ENCODE measurements around the gene FOXR1.
"Not testable (repeated sequence)": the region's sequence is repeated elsewhere in the genome, so short reads cannot be mapped to it uniquely, and the experiment has no call there.

The FOXR1 gene

GRCh38 chr11:118947091-118947490 is 24.5 kb upstream of the FOXR1 start:
- no peak for DNase-seq (ENCODE audit: low read depth in 3 of 3)

GRCh38 chr11:118948000-118948399 is 23.6 kb upstream of the FOXR1 start:
- no peak for DNase-seq (ENCODE audit: low read depth in 3 of 3)

GRCh38 chr11:118953265-118953664 is 18.3 kb upstream of the FOXR1 start:
- no peak for DNase-seq (ENCODE audit: low read depth in 3 of 3)

- DNase-seq (ENCODE audit: low read depth in 3 of 3): not testable (repeated sequence)
Observed at GRCh38 chr11:118953976-118954375, 17.6 kb upstream of the FOXR1 start.

GRCh38 chr11:118956094-118956846 is 15.3 kb upstream of the FOXR1 start, which contains the start of gene UPK2:
Gene UPK2 (plus strand): TSS chr11:118956298. CDS start chr11:118956351, 53 bp downstream.
- peak; percentile 79 to 89 (median 82) for DNase-seq (ENCODE audit: low read depth in 3 of 3)

- DNase-seq (ENCODE audit: low read depth in 3 of 3): no peak
Observed at GRCh38 chr11:118956847-118957469, 14.6 kb upstream of the FOXR1 start.

- no peak for DNase-seq (ENCODE audit: low read depth in 3 of 3)
Observed at GRCh38 chr11:118957549-118957948, 14.0 kb upstream of the FOXR1 start.

- no peak for DNase-seq (ENCODE audit: low read depth in 3 of 3)
Observed at GRCh38 chr11:118957968-118958367, 13.6 kb upstream of the FOXR1 start.

GRCh38 chr11:118958577-118958976 is 13.0 kb upstream of the FOXR1 start:
- DNase-seq (ENCODE audit: low read depth in 3 of 3): no peak

GRCh38 chr11:118961189-118961588 is 10.4 kb upstream of the FOXR1 start:
- DNase-seq (ENCODE audit: low read depth in 3 of 3): no peak

- DNase-seq (ENCODE audit: low read depth in 3 of 3): no peak
Observed at GRCh38 chr11:118961591-118961990, 10.0 kb upstream of the FOXR1 start.

GRCh38 chr11:118969508-118969907 is 2.1 kb upstream of the FOXR1 start:
- not testable (repeated sequence) for DNase-seq (ENCODE audit: low read depth in 3 of 3)

- DNase-seq (ENCODE audit: low read depth in 3 of 3): no peak
Observed at GRCh38 chr11:118973985-118974384, 2.4 kb downstream of the FOXR1 start.

GRCh38 chr11:118975771-118976709 is 4.5 kb downstream of the FOXR1 start:
- DNase-seq (ENCODE audit: low read depth in 3 of 3): no peak

- no peak for DNase-seq (ENCODE audit: low read depth in 3 of 3)
Observed at GRCh38 chr11:118979434-118979833, 7.9 kb downstream of the FOXR1 start.

GRCh38 chr11:118980191-118980881 is 8.8 kb downstream of the FOXR1 start:
- DNase-seq (ENCODE audit: low read depth in 3 of 3): no peak

- not testable (repeated sequence) for DNase-seq (ENCODE audit: low read depth in 3 of 3)
Observed at GRCh38 chr11:118984337-118984736, 12.8 kb downstream of the FOXR1 start.

- DNase-seq (ENCODE audit: low read depth in 3 of 3): no peak
Observed at GRCh38 chr11:118984825-118985224, 13.3 kb downstream of the FOXR1 start.

- no peak for DNase-seq (ENCODE audit: low read depth in 3 of 3)
Observed at GRCh38 chr11:118988280-118988679, 16.7 kb downstream of the FOXR1 start.

- DNase-seq (ENCODE audit: low read depth in 3 of 3): not testable (repeated sequence)
Observed at GRCh38 chr11:118991486-118992038, 20.0 kb downstream of the FOXR1 start.
